ENCODE results near the gene CDK5RAP2. TPM values are rescaled to one million over a fixed set of nuclear protein-coding genes. Genes with fewer than 3 reads are reported as not detected.

Gene CDK5RAP2
- total and polyA plus RNA-seq, 9 of the 15 experiments (the other 6 are each of a cell fraction or from before 2014, with no cell fraction given): 19.9 to 68.8 (median 42.2) TPM

GRCh38 chr9:120593250-120593954 lies 13.4 kb upstream of the CDK5RAP2 start:
- in situ Hi-C loops (cut with MboI): no loop called here
- Histone ChIP-seq H2AFZ (ENCODE audit: low read depth, low read length) (no peak overlapping the region), H3K4me1 (replicated peaks in 1 of 2; ENCODE audit: control insufficient read depth in 2 of 2, insufficient read depth in 2 of 2, low read length in 2 of 2) (no peaks in the 10 kb centered on the region; a peak in 1 of 5 replicates), H3K9me1 (ENCODE audit: control insufficient read depth, insufficient read depth, low read length) (no peaks in the 10 kb centered on the region), H3K27ac (ENCODE audit: extremely low read depth, low read depth, low read length) (no peak overlapping the region), H3K9me3 (replicated peaks; ENCODE audit: control insufficient read depth, insufficient read depth, low read depth, low read length) (no peaks in the 10 kb centered on the region), H3K79me2 (ENCODE audit: control insufficient read depth, insufficient read depth, low read length) (no peaks in the 10 kb centered on the region), H3K36me3 (ENCODE audit: control insufficient read depth, insufficient read depth, low read length) (no peaks in the 10 kb centered on the region), H3K4me2 (ENCODE audit: insufficient read depth, low read length) (no peak overlapping the region), H3K9ac (ENCODE audit: insufficient read depth in 1 of 2, low read depth in 2 of 2, low read length in 2 of 2) (no peak overlapping the region), H3K27me3 (ENCODE audit: control insufficient read depth in 2 of 2, insufficient read depth in 2 of 2, low read length in 2 of 2) (no peaks in the 10 kb centered on the region), H3K4me3 (no peak overlapping the region), H4K20me1 (replicated peaks; ENCODE audit: control insufficient read depth, insufficient read depth, low read length) (no peaks in the 10 kb centered on the region)
- no peak for DNase-seq (ENCODE audit: extremely low read depth in 1 of 4, low spot score in 3 of 4)
- no TSS peak for BruUV-seq (replicated peaks)
- no peak for ATAC-seq
- FAIRE-seq: no peak
- TF ChIP-seq ATF1 (CRISPR knock-in tag; IDR thresholded peaks at IDR 0.05) (no peak), ATF1 (tag; IDR thresholded peaks at IDR 0.05) (no peak), VEZF1 (CRISPR knock-in tag; IDR thresholded peaks at IDR 0.05) (no peak), ZNF518B (CRISPR knock-in tag; IDR thresholded peaks at IDR 0.05) (no peak), NFE2L1 (tag; IDR thresholded peaks at IDR 0.05; ENCODE audit: borderline replicate concordance, low read depth) (no peak), RFX5 (IDR thresholded peaks at IDR 0.05; ENCODE audit: low read depth, low read length) (no peak), PCBP2 (IDR thresholded peaks at IDR 0.05; ENCODE audit: low read depth, low read length, poor library complexity, severe bottlenecking) (no peak), GTF2B (IDR thresholded peaks at IDR 0.05; ENCODE audit: extremely low read depth, insufficient read length) (no peak), ZMIZ1 (IDR thresholded peaks at IDR 0.05; ENCODE audit: low read depth in 2 of 2, low read length in 2 of 2) (no peak), MED1 (CRISPR knock-in tag; IDR thresholded peaks at IDR 0.05; ENCODE audit: borderline replicate concordance) (no peak), U2AF2 (optimal IDR thresholded peaks at IDR 0.05; ENCODE audit: low read depth, low read length) (no peak)
- intact Hi-C loops (cut with micrococcal nuclease): no loop called here
- WGBS (ENCODE audit: insufficient coverage, low coverage, missing lambda C conversion rate): 57% methylated on average over 5 of the region's 5 CpGs
- POLR2A ChIA-PET: interaction anchor here (1.2 kb wide), 1 partner anchor 13 kb away, joined by 4 read pairs; no protein-coding TSS in a partner anchor
- CTCF ChIA-PET (ENCODE audit: low intra/inter-chr PET ratio): no interaction called here

Measured in K562 (cell line).